ENCODE data around the gene EIF4E3. TPM values are rescaled to one million over a fixed set of nuclear protein-coding genes. Genes with fewer than 3 reads are reported as not detected.

The EIF4E3 gene
- total RNA-seq, 4 donors from 2014 or later: 20.6 to 40.8 (median 23.9) TPM

DNA sequence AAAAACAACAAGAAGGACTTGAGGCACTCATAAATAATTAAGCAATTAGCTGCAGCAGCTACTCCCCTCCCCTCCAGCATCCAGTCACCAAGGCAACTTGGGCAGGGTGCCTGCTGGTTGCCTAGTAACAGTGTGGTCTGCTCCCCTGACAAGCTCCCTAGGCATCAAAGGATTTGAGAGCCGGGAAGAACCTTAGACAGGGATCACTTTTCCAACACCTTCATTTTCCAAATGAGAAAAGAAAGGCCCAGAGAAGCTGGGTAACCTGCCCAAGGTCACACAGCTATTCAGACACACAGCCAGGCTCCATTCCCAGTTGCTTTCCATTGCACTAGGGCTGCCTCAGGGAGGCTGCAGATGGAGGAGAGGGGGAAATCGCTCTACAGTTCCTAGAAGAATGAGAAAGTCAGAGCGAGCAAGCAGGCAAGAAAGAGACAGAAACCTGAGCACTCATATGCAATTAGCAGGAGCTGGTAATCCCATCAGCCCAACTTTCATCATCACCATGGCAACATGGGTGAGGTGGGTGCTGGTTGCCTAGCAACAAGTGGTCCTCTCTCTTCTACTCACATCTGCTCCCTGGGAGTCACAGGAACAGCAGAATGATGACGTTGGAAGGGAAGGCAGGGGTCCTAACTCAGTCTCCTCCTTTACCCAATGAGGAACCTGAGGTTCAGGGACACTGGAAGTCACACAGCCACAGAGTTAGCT is 3.6 kb upstream of the EIF4E3 start:
- Histone ChIP-seq H3K4me1 (peaks cover 0 to 12% (median 0%) of the 10 kb centered on the region in 4 donors), H3K4me3 (no peak overlapping the region), H3K27me3 (no peaks in the 10 kb centered on the region), H3K9me3 (no peaks in the 10 kb centered on the region), H3K27ac (peak overlapping the region in 1 of 4 donors; percentile 21), H3K36me3 (no peaks in the 10 kb centered on the region)
- DNase-seq: no peak
- TF ChIP-seq POLR2A (IDR thresholded peaks at IDR 0.05) (no peak), CTCF (IDR thresholded peaks at IDR 0.05) (no peak)

DNA sequence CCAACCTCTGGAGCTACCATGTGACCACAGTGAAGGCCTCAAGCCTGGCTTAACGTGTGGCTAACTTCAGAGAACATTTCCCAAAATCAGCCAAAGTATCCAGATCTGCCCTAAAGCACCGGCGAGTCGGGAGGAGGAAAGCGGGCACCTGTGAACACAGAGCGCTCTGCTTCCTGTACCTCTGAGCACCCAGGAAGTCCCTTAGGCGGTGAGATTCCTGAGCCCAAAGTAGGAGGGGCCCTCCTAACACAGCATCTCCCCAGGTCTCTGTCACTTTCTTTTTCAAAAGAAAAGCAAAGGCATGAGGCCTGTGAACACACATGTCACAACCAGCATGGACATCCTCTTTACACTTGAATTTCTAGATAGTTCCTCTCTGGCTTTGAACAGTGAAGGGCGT is 944 bp upstream of the EIF4E3 start:
- H3K4me3 ChIP-seq: peak overlapping the region; percentile 51 to 90 (median 61)
- no peak for TF ChIP-seq CTCF (IDR thresholded peaks at IDR 0.05)
- TF ChIP-seq POLR2A (IDR thresholded peaks at IDR 0.05): no peak
- H3K27me3 ChIP-seq: no peaks in the 10 kb centered on the region
- H3K9me3 ChIP-seq: no peaks in the 10 kb centered on the region
- no peaks in the 10 kb centered on the region for H3K36me3 ChIP-seq
- H3K4me1 ChIP-seq: peaks cover 0 to 18% (median 0%) of the 10 kb centered on the region in 4 donors
- H3K27ac ChIP-seq: peak overlapping the region; percentile 69 to 83 (median 76)
- peak in 2 of 3 donors; percentile 36 to 67 for DNase-seq

DNA sequence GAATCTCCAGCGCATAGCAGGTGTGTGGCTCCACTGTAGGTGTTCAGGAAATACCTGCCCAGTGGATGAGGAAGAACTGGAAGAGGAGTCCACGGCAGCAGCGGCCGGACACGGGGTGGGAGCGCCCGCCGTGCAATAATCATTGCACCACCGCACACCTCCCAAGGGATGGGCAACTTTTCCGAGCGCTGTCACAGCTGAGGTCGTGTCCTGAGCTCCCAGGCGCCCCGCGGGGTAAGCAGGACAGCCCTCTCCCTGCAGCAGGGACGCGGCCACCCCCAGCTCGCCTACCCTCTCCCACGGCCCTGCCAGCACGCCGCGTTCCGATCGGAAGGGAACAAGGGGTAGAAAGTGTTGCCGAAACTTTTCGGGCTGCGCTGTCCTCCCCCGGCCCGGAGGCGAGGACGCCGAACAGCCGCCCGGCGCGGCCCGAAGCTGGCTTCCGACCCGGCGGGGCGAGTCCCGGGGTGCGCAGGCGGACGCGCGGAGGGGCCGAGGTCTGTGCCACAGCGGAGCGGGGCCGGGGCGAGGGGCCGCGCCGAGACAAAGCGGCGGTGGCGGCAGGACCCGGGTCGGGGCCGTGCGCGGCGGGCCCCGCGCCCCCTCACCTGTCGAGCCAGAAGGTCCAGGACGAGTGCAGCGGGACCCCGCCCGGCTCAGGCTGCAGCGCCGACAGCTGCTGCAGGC is 475 bp downstream of the EIF4E3 start:
- Histone ChIP-seq H3K27ac (peak overlapping the region; percentile 84 to 93 (median 86)), H3K4me1 (peaks cover 0 to 18% (median 0%) of the 10 kb centered on the region in 4 donors), H3K27me3 (no peaks in the 10 kb centered on the region), H3K4me3 (peak overlapping the region; percentile 77 to 90 (median 85)), H3K36me3 (no peaks in the 10 kb centered on the region), H3K9me3 (no peaks in the 10 kb centered on the region)
- peak; percentile 37 to 78 (median 71) for DNase-seq
- no peak for TF ChIP-seq CTCF (IDR thresholded peaks at IDR 0.05)
- TF ChIP-seq POLR2A (IDR thresholded peaks at IDR 0.05): peak; percentile 54 to 60

- H3K36me3 ChIP-seq: no peaks in the 10 kb centered on the region
- no peaks in the 10 kb centered on the region for H3K27me3 ChIP-seq
- H3K27ac ChIP-seq: peak overlapping the region; percentile 84 to 93 (median 86)
- TF ChIP-seq CTCF (IDR thresholded peaks at IDR 0.05) (no peak), POLR2A (IDR thresholded peaks at IDR 0.05) (no peak)
- no peak for DNase-seq
- H3K9me3 ChIP-seq: no peaks in the 10 kb centered on the region
- peak overlapping the region; percentile 77 to 90 (median 85) for H3K4me3 ChIP-seq
- peaks cover 0 to 18% (median 0%) of the 10 kb centered on the region in 4 donors for H3K4me1 ChIP-seq
Measured at GRCh38 chr3:71724171-71724453, 1.1 kb downstream of the EIF4E3 start.

DNA sequence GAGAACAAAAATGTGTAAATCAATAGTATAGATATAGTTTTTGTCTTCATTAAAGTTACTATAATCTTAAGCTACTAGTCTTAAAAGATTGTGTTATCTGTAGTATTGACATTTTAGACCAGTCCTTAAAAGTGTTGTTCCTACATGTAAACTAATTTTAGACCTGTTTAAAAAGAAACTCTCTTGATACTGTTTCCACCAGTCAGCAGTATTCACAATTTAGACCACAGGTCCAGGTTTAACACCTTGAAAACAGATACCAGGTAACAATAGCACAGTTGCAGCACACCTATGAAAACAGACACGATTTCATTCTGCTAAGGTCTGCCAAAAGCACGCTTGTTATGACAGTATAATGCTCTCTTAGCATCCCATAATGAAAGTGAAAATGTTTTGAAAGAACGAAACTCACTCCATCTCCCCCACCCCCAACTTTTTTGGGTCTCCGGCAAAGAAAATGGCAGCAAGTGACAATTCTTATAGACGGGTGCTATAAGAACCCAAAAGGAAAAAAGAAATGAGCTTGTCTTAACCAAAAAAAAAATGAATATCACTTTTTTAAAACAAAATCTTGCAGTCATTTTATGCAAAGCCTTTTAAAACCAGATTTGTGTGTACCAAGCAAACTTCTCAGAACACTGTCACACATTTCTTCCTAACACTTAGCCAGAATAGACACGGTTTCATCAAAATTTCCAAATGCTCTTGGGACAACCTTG is 1.6 kb downstream of the EIF4E3 start:
- TF ChIP-seq POLR2A (IDR thresholded peaks at IDR 0.05): no peak
- no peak for TF ChIP-seq CTCF (IDR thresholded peaks at IDR 0.05)
- peak in 1 of 3 donors; percentile 31 for DNase-seq

More for the DNA sequence above, 1.6 kb downstream of the EIF4E3 start:
- Histone ChIP-seq H3K36me3 (no peaks in the 10 kb centered on the region), H3K27me3 (no peaks in the 10 kb centered on the region), H3K4me1 (peaks cover 0 to 18% (median 0%) of the 10 kb centered on the region in 4 donors), H3K27ac (peak overlapping the region in 3 of 4 donors; percentile 84 to 93 (median 85)), H3K9me3 (no peaks in the 10 kb centered on the region), H3K4me3 (peak overlapping the region; percentile 77 to 90 (median 85))
